Parathyroid adenoma (tissue), 2 donors: Measurements from ENCODE around the gene TCEAL8.

Experiments used
- H2AFZ ChIP-seq: fragments of 300-600 bp; sonication (generic); one replicate; pipeline ENCODE4 v1.7.0; 2017; ENCODE audit warnings: antibody characterized with exemption, mild to moderate bottlenecking
- H3K27ac ChIP-seq: fragments of 300-600 bp; sonication (generic); one replicate; pipeline ENCODE4 v1.7.0; 2017
- H3K27me3 ChIP-seq: fragments of 300-600 bp; sonication (generic); one replicate; pipeline ENCODE4 v1.7.0; 2017; ENCODE audit warnings: low read length; ENCODE audit not compliant: control insufficient read depth, insufficient read depth
- H3K36me3 ChIP-seq: fragments of 300-600 bp; sonication (generic); one replicate; pipeline ENCODE4 v1.7.0; 2017; ENCODE audit warnings: low read length; ENCODE audit not compliant: control insufficient read depth, insufficient read depth
- H3K4me1 ChIP-seq: fragments of 300-600 bp; sonication (generic); one replicate; pipeline ENCODE4 v1.7.0; 2017; ENCODE audit warnings: control low read depth
- H3K4me2 ChIP-seq: fragments of 300-600 bp; sonication (generic); one replicate; pipeline ENCODE4 v1.7.0; 2017; ENCODE audit warnings: low read length
- H3K4me3 ChIP-seq: fragments of 300-600 bp; sonication (generic); one replicate; pipeline ENCODE4 v1.7.0; 2017; ENCODE audit warnings: low read depth, low read length
- H3K79me2 ChIP-seq: fragments of 300-600 bp; sonication (generic); one replicate; pipeline ENCODE4 v1.7.0; 2017; ENCODE audit warnings: control low read depth
- H3K9ac ChIP-seq: fragments of 300-600 bp; sonication (generic); one replicate; pipeline ENCODE4 v1.7.0; 2017; ENCODE audit warnings: mild to moderate bottlenecking
- H3K9me3 ChIP-seq: fragments of 300-600 bp; sonication (generic); one replicate; pipeline ENCODE4 v1.7.0; 2017; ENCODE audit warnings: low read length; ENCODE audit not compliant: control insufficient read depth
- TF ChIP-seq, protein P1 (sequence below): fragments of 300-600 bp; sonication (generic); IDR thresholded peaks from one replicate; pipeline ENCODE4 v1.7.0; 2017; ENCODE audit warnings: antibody characterized with exemption, mild to moderate bottlenecking
- donor health status: primary hyperparathyroidism.

The TCEAL8 gene

GRCh38 chrX:103210056-103210455, 44.9 kb downstream of the TCEAL8 start:
- no peak overlapping the region for H3K4me3 ChIP-seq
- TF ChIP-seq, protein P1, sequence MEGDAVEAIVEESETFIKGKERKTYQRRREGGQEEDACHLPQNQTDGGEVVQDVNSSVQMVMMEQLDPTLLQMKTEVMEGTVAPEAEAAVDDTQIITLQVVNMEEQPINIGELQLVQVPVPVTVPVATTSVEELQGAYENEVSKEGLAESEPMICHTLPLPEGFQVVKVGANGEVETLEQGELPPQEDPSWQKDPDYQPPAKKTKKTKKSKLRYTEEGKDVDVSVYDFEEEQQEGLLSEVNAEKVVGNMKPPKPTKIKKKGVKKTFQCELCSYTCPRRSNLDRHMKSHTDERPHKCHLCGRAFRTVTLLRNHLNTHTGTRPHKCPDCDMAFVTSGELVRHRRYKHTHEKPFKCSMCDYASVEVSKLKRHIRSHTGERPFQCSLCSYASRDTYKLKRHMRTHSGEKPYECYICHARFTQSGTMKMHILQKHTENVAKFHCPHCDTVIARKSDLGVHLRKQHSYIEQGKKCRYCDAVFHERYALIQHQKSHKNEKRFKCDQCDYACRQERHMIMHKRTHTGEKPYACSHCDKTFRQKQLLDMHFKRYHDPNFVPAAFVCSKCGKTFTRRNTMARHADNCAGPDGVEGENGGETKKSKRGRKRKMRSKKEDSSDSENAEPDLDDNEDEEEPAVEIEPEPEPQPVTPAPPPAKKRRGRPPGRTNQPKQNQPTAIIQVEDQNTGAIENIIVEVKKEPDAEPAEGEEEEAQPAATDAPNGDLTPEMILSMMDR: no peak
- no peaks in the 10 kb centered on the region for H3K27me3 ChIP-seq
- H3K4me2 ChIP-seq: no peak overlapping the region
- H3K9ac ChIP-seq: no peak overlapping the region
- H3K27ac ChIP-seq: no peak overlapping the region
- H3K4me1 ChIP-seq: no peaks in the 10 kb centered on the region
- no peaks in the 10 kb centered on the region for H3K79me2 ChIP-seq
- H3K36me3 ChIP-seq: no peaks in the 10 kb centered on the region
- H3K9me3 ChIP-seq: no peaks in the 10 kb centered on the region
- no peak overlapping the region for H2AFZ ChIP-seq
